HEK293T (cell line): ENCODE data around the gene NQO1.
"Not testable (repeated sequence)": the region's sequence is repeated elsewhere in the genome, so short reads cannot be mapped to it uniquely, and the experiment has no call there.

Source experiments
- CTCF ChIA-PET: fragments of 350-600 bp; formaldehyde crosslinking; extraction: SDS; loops from one replicate; lab custom pipeline; 2021; ENCODE audit warnings: antibody characterized with exemption, inconsistent platforms; lab: Yijun Ruan, JAX
- POLR2A ChIA-PET: fragments of 350-600 bp; formaldehyde crosslinking; extraction: SDS; loops from one replicate; lab custom pipeline; 2020; ENCODE audit warnings: antibody characterized with exemption, inconsistent platforms; lab: Yijun Ruan, JAX
- DNase-seq: peaks from one replicate; pipeline ENCODE4 v3.0.0; 2012; ENCODE audit warnings: mixed read lengths; ENCODE audit errors: extremely low spot score
- ARNT ChIP-seq: fragments of 450-650 bp; IDR thresholded peaks from 2 replicates; pipeline ENCODE4 v1.6.1; 2017; ENCODE audit warnings: mild to moderate bottlenecking
- BHLHE40 ChIP-seq: fragments of 450-650 bp; IDR thresholded peaks from 2 replicates; pipeline ENCODE4 v1.6.1; 2016; ENCODE audit warnings: mild to moderate bottlenecking, moderate library complexity, borderline replicate concordance
- CTBP1 ChIP-seq: fragments of 450-650 bp; IDR thresholded peaks from 2 replicates; pipeline ENCODE4 v1.6.1; 2016; ENCODE audit warnings: borderline replicate concordance
- ELF4 ChIP-seq: fragments of 450-650 bp; IDR thresholded peaks from 2 replicates; pipeline ENCODE4 v1.6.1; 2017; ENCODE audit warnings: antibody characterized with exemption
- FOXA1 ChIP-seq: fragments of 450-650 bp; IDR thresholded peaks from 2 replicates; pipeline ENCODE4 v1.6.1; 2016; ENCODE audit warnings: mild to moderate bottlenecking
- FOXK2 ChIP-seq: fragments of 450-650 bp; IDR thresholded peaks from 2 replicates; pipeline ENCODE4 v1.6.1; 2016; ENCODE audit warnings: mild to moderate bottlenecking
- FOXM1 ChIP-seq: fragments of 450-650 bp; IDR thresholded peaks from 2 replicates; pipeline ENCODE4 v1.6.1; 2017; ENCODE audit warnings: mild to moderate bottlenecking, borderline replicate concordance
- HDGF ChIP-seq: fragments of 450-650 bp; IDR thresholded peaks from 2 replicates; pipeline ENCODE4 v1.6.1; 2017; ENCODE audit warnings: antibody characterized with exemption, borderline replicate concordance
- L3MBTL2 ChIP-seq: fragments of 450-650 bp; conservative IDR thresholded peaks from 2 replicates; pipeline ENCODE4 v1.6.1; 2016; ENCODE audit warnings: mild to moderate bottlenecking
- LEF1 ChIP-seq: fragments of 450-650 bp; IDR thresholded peaks from 2 replicates; pipeline ENCODE4 v1.6.1; 2017; ENCODE audit warnings: mild to moderate bottlenecking, borderline replicate concordance
- NFRKB ChIP-seq: fragments of 450-650 bp; IDR thresholded peaks from 2 replicates; pipeline ENCODE4 v1.6.1; 2016; ENCODE audit warnings: mild to moderate bottlenecking, moderate library complexity
- SP1 ChIP-seq: fragments of 450-650 bp; IDR thresholded peaks from 2 replicates; pipeline ENCODE4 v1.6.1; 2017
- SUZ12 ChIP-seq: fragments of 450-650 bp; IDR thresholded peaks from 2 replicates; pipeline ENCODE4 v1.6.1; 2016; ENCODE audit warnings: mild to moderate bottlenecking
- TARDBP ChIP-seq: fragments of 450-650 bp; IDR thresholded peaks from 2 replicates; pipeline ENCODE4 v1.6.1; 2016
- ZNF384 ChIP-seq: fragments of 450-650 bp; IDR thresholded peaks from 2 replicates; pipeline ENCODE4 v1.6.1; 2016
- TF ChIP-seq, protein P1 (sequence below): fragments of 450-650 bp; IDR thresholded peaks from 2 replicates; pipeline ENCODE4 v1.6.1; 2016

Gene NQO1

GRCh38 chr16:69741951-69742904 lies 15.9 kb upstream of the NQO1 start:
- ChIA-PET CTCF (interaction anchor here (0.8 kb wide), 1 partner anchor 13 kb away, joined by 4 read pairs; the partner anchor contains the start of gene NOB1), POLR2A (interaction anchor here (0.9 to 1.3 kb wide), 3 partner anchors 12 to 16 kb away, joined by 3 to 4 read pairs (median 4); partner anchors contain the start of genes NOB1 and NQO1)
- TF ChIP-seq CTBP1, result no peak
- no peak for TF ChIP-seq SP1
- no peak for TF ChIP-seq BHLHE40
- no peak for TF ChIP-seq HDGF
- no peak for TF ChIP-seq TARDBP
- no peak for TF ChIP-seq FOXK2
- no peak for TF ChIP-seq FOXA1
- TF ChIP-seq L3MBTL2, result no peak
- no peak for TF ChIP-seq ZNF384
- no peak for TF ChIP-seq ELF4
- TF ChIP-seq, protein P1, sequence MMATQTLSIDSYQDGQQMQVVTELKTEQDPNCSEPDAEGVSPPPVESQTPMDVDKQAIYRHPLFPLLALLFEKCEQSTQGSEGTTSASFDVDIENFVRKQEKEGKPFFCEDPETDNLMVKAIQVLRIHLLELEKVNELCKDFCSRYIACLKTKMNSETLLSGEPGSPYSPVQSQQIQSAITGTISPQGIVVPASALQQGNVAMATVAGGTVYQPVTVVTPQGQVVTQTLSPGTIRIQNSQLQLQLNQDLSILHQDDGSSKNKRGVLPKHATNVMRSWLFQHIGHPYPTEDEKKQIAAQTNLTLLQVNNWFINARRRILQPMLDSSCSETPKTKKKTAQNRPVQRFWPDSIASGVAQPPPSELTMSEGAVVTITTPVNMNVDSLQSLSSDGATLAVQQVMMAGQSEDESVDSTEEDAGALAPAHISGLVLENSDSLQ, result no peak
- no peak for TF ChIP-seq SUZ12
- no peak for TF ChIP-seq NFRKB
- no peak for TF ChIP-seq FOXM1
- TF ChIP-seq ARNT, result no peak
- no peak for TF ChIP-seq LEF1
- DNase-seq, result no peak

- TF ChIP-seq BHLHE40 (no peak), L3MBTL2 (no peak), SUZ12 (no peak), ARNT (no peak), FOXA1 (no peak), LEF1 (no peak)
- TF ChIP-seq, protein P1, result no peak
- ChIA-PET CTCF (no interaction called here), POLR2A (interaction anchor here (0.9 to 1.3 kb wide), 3 partner anchors 12 to 15 kb away, joined by 3 to 4 read pairs (median 4); partner anchors contain the start of genes NOB1 and NQO1)
- no peak for DNase-seq
These were observed 15.2 kb upstream of the NQO1 start for GRCh38 chr16:69741519-69741918.

- CTCF ChIA-PET, result no interaction called here
- DNase-seq, result no peak
- TF ChIP-seq HDGF (no peak), SUZ12 (no peak), ELF4 (no peak), NFRKB (no peak), L3MBTL2 (no peak), TARDBP (no peak), LEF1 (no peak), CTBP1 (no peak), BHLHE40 (no peak), ZNF384 (no peak), FOXM1 (no peak), FOXA1 (no peak), ARNT (no peak), FOXK2 (no peak), SP1 (no peak)
- TF ChIP-seq, protein P1, result no peak
- POLR2A ChIA-PET, result no interaction called here
These were observed 5.7 kb upstream of the NQO1 start for GRCh38 chr16:69732101-69732500.

GRCh38 chr16:69731280-69731679 lies 4.9 kb upstream of the NQO1 start:
- POLR2A ChIA-PET, CTCF ChIA-PET, DNase-seq: not testable (repeated sequence)

- not testable (repeated sequence) for DNase-seq
- CTCF ChIA-PET, result interaction anchor here (0.6 to 1.8 kb wide), 3 partner anchors 25 to 1888 kb away, joined by 3 to 5 read pairs (median 3); partner anchors contain the start of gene NOB1
- POLR2A ChIA-PET, result interaction anchor here (0.7 kb wide), 1 partner anchor 25 kb away, joined by 4 read pairs; the partner anchor contains the start of gene NOB1
These were observed 2.7 kb upstream of the NQO1 start for GRCh38 chr16:69729030-69729429.

GRCh38 chr16:69727916-69728270 lies 1.5 kb upstream of the NQO1 start:
- DNase-seq, result no peak
- ChIA-PET CTCF (interaction anchor here (1.8 kb wide), 1 partner anchor 27 kb away, joined by 5 read pairs; the partner anchor contains the start of gene NOB1), POLR2A (interaction anchor here (1.0 to 1.1 kb wide), 2 partner anchors 26 to 27 kb away, joined by 3 to 4 read pairs; partner anchors contain the start of gene NOB1)
- TF ChIP-seq ELF4, result no peak
- no peak for TF ChIP-seq FOXK2
- no peak for TF ChIP-seq FOXM1
- no peak for TF ChIP-seq NFRKB
- no peak for TF ChIP-seq FOXA1
- TF ChIP-seq LEF1, result no peak
